H1 (cell line): Measurements from ENCODE around the gene TPSAB1. TPM values are rescaled to one million over a fixed set of nuclear protein-coding genes. Genes with fewer than 3 reads are reported as not detected.
A peak's percentile ranks its signal among the peaks of the same experiment; 100 is the strongest.

Experiments
- CTCF ChIA-PET: fragments of 300-600 bp; sonication (Branson Sonifier 250); formaldehyde crosslinking; loops from one replicate; lab custom pipeline; 2021; ENCODE audit not compliant: partially characterized antibody; lab: Charles Lee
- POLR2A ChIA-PET: fragments of 300-600 bp; sonication (Branson Sonifier 250); formaldehyde crosslinking; loops from one replicate; lab custom pipeline; 2021; ENCODE audit warnings: inconsistent platforms; ENCODE audit not compliant: partially characterized antibody; lab: Charles Lee
- DNase-seq, 2 experiments: peaks; one replicate each; pipeline versions ENCODE4 v3.0.0 to v3.0.0-alpha.2; 2010 to 2022; ENCODE audit warnings: low spot score in 2 of 2, low read depth in 1 of 2, mixed read lengths in 1 of 2
- FAIRE-seq: peaks from 2 replicates; lab custom pipeline; 2011; peaks lifted over from hg19 to GRCh38; lab: Jason Lieb, UNC
- H2AFZ ChIP-seq: 2 replicates; pipeline ENCODE4 v1.8.1; 2012; ENCODE audit warnings: low read length, inconsistent platforms
- H2AK5ac ChIP-seq: 2 replicates; pipeline ENCODE4 v1.6.1; 2013; ENCODE audit warnings: low read depth, low read length
- H2BK120ac ChIP-seq: replicated peaks from 2 replicates; pipeline ENCODE3; 2013; ENCODE audit warnings: low read depth, low read length, inconsistent platforms
- H2BK12ac ChIP-seq: 2 replicates; pipeline ENCODE4 v1.6.1; 2013; ENCODE audit warnings: low read depth, low read length
- H2BK15ac ChIP-seq: 2 replicates; pipeline ENCODE4 v1.6.1; 2013; ENCODE audit warnings: low read length
- H2BK20ac ChIP-seq: 2 replicates; pipeline ENCODE4 v1.6.1; 2013; ENCODE audit warnings: low read length
- H2BK5ac ChIP-seq: 2 replicates; pipeline ENCODE4 v1.6.1; 2013; ENCODE audit warnings: low read depth, low read length
- H3K14ac ChIP-seq: 2 replicates; pipeline ENCODE4 v1.6.1; 2013; ENCODE audit warnings: inconsistent platforms; ENCODE audit not compliant: insufficient read length
- H3K18ac ChIP-seq: 2 replicates; pipeline ENCODE4 v1.6.1; 2013; ENCODE audit warnings: low read length; ENCODE audit errors: extremely low read depth
- H3K23ac ChIP-seq: 2 replicates; pipeline ENCODE4 v1.6.1; 2013; ENCODE audit warnings: inconsistent platforms; ENCODE audit not compliant: insufficient read length
- H3K23me2 ChIP-seq: 2 replicates; pipeline ENCODE4 v1.6.1; 2013; ENCODE audit warnings: low read depth, low read length
- H3K27ac ChIP-seq: 2 replicates; pipeline ENCODE4 v1.6.1; 2011; ENCODE audit warnings: low read depth, low read length, inconsistent platforms
- H3K27me3 ChIP-seq, 4 experiments: replicated peaks in 1 of 4; 1 replicate in 1 of 4; 2 replicates in 3 of 4; pipeline versions ENCODE4 v1.6.1 to v1.8.1; 2011 to 2013; ENCODE audit warnings: low read length in 3 of 4, mild to moderate bottlenecking in 3 of 4, inconsistent platforms in 2 of 4, mixed read lengths in 2 of 4, moderate library complexity in 1 of 4; ENCODE audit not compliant: control insufficient read depth in 3 of 4, insufficient read depth in 3 of 4; ENCODE audit errors: extremely low read depth in 1 of 4
- H3K36me3 ChIP-seq, 4 experiments: 2 replicates each; pipeline versions ENCODE4 v1.6.1 to v1.8.1; 2011 to 2013; ENCODE audit warnings: mild to moderate bottlenecking in 4 of 4, low read length in 3 of 4, moderate library complexity in 2 of 4, control low read depth in 1 of 4, inconsistent platforms in 1 of 4; ENCODE audit not compliant: insufficient read depth in 4 of 4, control insufficient read depth in 2 of 4
- H3K4ac ChIP-seq: replicated peaks from 2 replicates; pipeline ENCODE3; 2013; ENCODE audit warnings: low read length, low read depth, mixed read lengths, inconsistent platforms; ENCODE audit not compliant: insufficient read length
- H3K4me1 ChIP-seq, 4 experiments: replicated peaks in 1 of 4; 1 replicate in 1 of 4; 2 replicates in 3 of 4; pipeline versions ENCODE4 v1.6.1 to v1.8.1; 2011 to 2013; ENCODE audit warnings: low read length in 3 of 4, inconsistent platforms in 2 of 4, mixed read lengths in 1 of 4; ENCODE audit not compliant: insufficient read depth in 4 of 4, control insufficient read depth in 3 of 4
- H3K4me2 ChIP-seq, 2 experiments: 2 replicates each; pipeline versions ENCODE4 v1.6.1 to v1.8.1; 2011 to 2013; ENCODE audit warnings: low read depth in 2 of 2, low read length in 2 of 2, control low read depth in 1 of 2, inconsistent platforms in 1 of 2, mild to moderate bottlenecking in 1 of 2; ENCODE audit not compliant: insufficient read depth in 1 of 2
- H3K4me3 ChIP-seq, 4 experiments: fragments of 200-600, 300-600 bp in 1 of 4; sonication (generic), shearing (Covaris generic), sonication (Bioruptor Twin) in 1 of 4; 2 replicates each; pipeline versions ENCODE4 v1.5.1 to v1.8.1; 2011 to 2016; ENCODE audit warnings: low read length in 4 of 4, low read depth in 3 of 4, control low read depth in 2 of 4, inconsistent platforms in 2 of 4, mild to moderate bottlenecking in 2 of 4, mixed read lengths in 1 of 4, moderate library complexity in 1 of 4; ENCODE audit not compliant: insufficient read depth in 2 of 4; ENCODE audit errors: extremely low read depth in 1 of 4
- H3K56ac ChIP-seq: replicated peaks from 2 replicates; pipeline ENCODE3; 2013; ENCODE audit warnings: low read depth, mild to moderate bottlenecking, mixed read lengths, low read length, inconsistent platforms; ENCODE audit not compliant: insufficient read length
- H3K79me1 ChIP-seq: 2 replicates; pipeline ENCODE4 v1.6.1; 2013; ENCODE audit warnings: low read depth, low read length, control low read depth
- H3K79me2 ChIP-seq, 2 experiments: 2 replicates each; pipeline versions ENCODE4 v1.6.1 to v1.8.1; 2012 to 2013; ENCODE audit warnings: low read length in 2 of 2, mild to moderate bottlenecking in 2 of 2, inconsistent platforms in 1 of 2; ENCODE audit not compliant: insufficient read depth in 2 of 2, control insufficient read depth in 1 of 2
- H3K9ac ChIP-seq, 4 experiments: replicated peaks in 1 of 4; 1 replicate in 1 of 4; 2 replicates in 3 of 4; pipeline versions ENCODE4 v1.6.1 to v1.8.1; 2011 to 2013; ENCODE audit warnings: low read depth in 3 of 4, low read length in 3 of 4, control low read depth in 2 of 4, mild to moderate bottlenecking in 2 of 4, moderate library complexity in 2 of 4, inconsistent platforms in 1 of 4; ENCODE audit errors: extremely low read depth in 1 of 4
- H3K9me3 ChIP-seq, 2 experiments: 2 replicates each; pipeline versions ENCODE4 v1.6.1 to v1.8.1; 2012 to 2013; ENCODE audit warnings: mild to moderate bottlenecking in 2 of 2, moderate library complexity in 2 of 2, control low read depth in 1 of 2, inconsistent platforms in 1 of 2, low read depth in 1 of 2, low read length in 1 of 2, mixed read lengths in 1 of 2; ENCODE audit not compliant: insufficient read depth in 2 of 2
- H4K20me1 ChIP-seq, 2 experiments: replicated peaks in 1 of 2; 2 replicates each; pipeline versions ENCODE3 to v1.8.1; 2011 to 2013; ENCODE audit warnings: inconsistent platforms in 2 of 2, low read length in 2 of 2, mild to moderate bottlenecking in 1 of 2; ENCODE audit not compliant: insufficient read depth in 2 of 2, control insufficient read depth in 1 of 2
- H4K5ac ChIP-seq: 2 replicates; pipeline ENCODE4 v1.6.1; 2013; ENCODE audit warnings: low read length, low read depth, mixed read lengths, inconsistent platforms; ENCODE audit not compliant: insufficient read length
- H4K8ac ChIP-seq: 2 replicates; pipeline ENCODE4 v1.8.0; 2013; ENCODE audit warnings: mild to moderate bottlenecking, moderate library complexity, low read length, inconsistent platforms; ENCODE audit not compliant: insufficient read depth; ENCODE audit errors: extremely low read depth
- H4K91ac ChIP-seq: replicated peaks from 2 replicates; pipeline ENCODE3; 2013; ENCODE audit warnings: low read length, mixed read lengths, inconsistent platforms; ENCODE audit not compliant: insufficient read length
- ASH2L ChIP-seq: fragments of 200-600, 300-600 bp; sonication (generic); IDR thresholded peaks from one replicate; pipeline ENCODE4 v1.7.1; 2017; ENCODE audit warnings: low read length
- ATF3 ChIP-seq: IDR thresholded peaks from 2 replicates; pipeline ENCODE4 v1.6.1; 2011; ENCODE audit warnings: low read depth, mild to moderate bottlenecking, low read length; ENCODE audit not compliant: insufficient read depth
- BCL11A ChIP-seq, 2 experiments: IDR thresholded peaks; one replicate each; pipeline ENCODE4 v1.6.1; 2011; ENCODE audit warnings: low read depth in 2 of 2, low read length in 2 of 2, mild to moderate bottlenecking in 2 of 2
- CBX5 ChIP-seq: fragments of 300-800, 300-1000 bp; sonication (generic); IDR thresholded peaks from 2 replicates; pipeline ENCODE4 v1.7.1; 2016; ENCODE audit warnings: antibody characterized with exemption, low read length, low read depth
- CEBPB ChIP-seq: IDR thresholded peaks from 2 replicates; pipeline ENCODE4 v1.6.1; 2012; ENCODE audit warnings: low read depth, low read length
- FOSL1 ChIP-seq: IDR thresholded peaks from 2 replicates; pipeline ENCODE4 v1.6.1; 2011; ENCODE audit warnings: mild to moderate bottlenecking, low read depth, low read length, moderate library complexity; ENCODE audit not compliant: insufficient read depth
- KDM1A ChIP-seq: fragments of 200-600, 300-600 bp; sonication (generic); IDR thresholded peaks from 2 replicates; pipeline ENCODE4 v1.7.1; 2016; ENCODE audit warnings: mild to moderate bottlenecking, low read length, borderline replicate concordance
- NRF1 ChIP-seq: IDR thresholded peaks from 2 replicates; pipeline ENCODE4 v1.6.1; 2011; ENCODE audit warnings: mild to moderate bottlenecking, low read depth, low read length, improper control_type of control experiment
- RFX5 ChIP-seq: IDR thresholded peaks from 2 replicates; pipeline ENCODE4 v1.6.1; 2011; ENCODE audit warnings: low read depth, low read length, improper control_type of control experiment, borderline replicate concordance
- RXRA ChIP-seq: IDR thresholded peaks from 2 replicates; pipeline ENCODE4 v1.6.1; 2011; ENCODE audit warnings: low read depth, mild to moderate bottlenecking, low read length, moderate library complexity; ENCODE audit not compliant: insufficient read depth
- SIX5 ChIP-seq: IDR thresholded peaks from 2 replicates; pipeline ENCODE4 v1.6.1; 2011; ENCODE audit warnings: mild to moderate bottlenecking, low read depth, low read length
- SP4 ChIP-seq: IDR thresholded peaks from 2 replicates; pipeline ENCODE4 v1.6.1; 2012; ENCODE audit warnings: low read length, inconsistent platforms
- TCF12 ChIP-seq: IDR thresholded peaks from 2 replicates; pipeline ENCODE4 v1.6.1; 2011; ENCODE audit warnings: low read depth, mild to moderate bottlenecking, low read length
- WGBS, 2 experiments: shearing (Covaris generic) in 1 of 2; methylation state at CpG; one replicate each; pipeline versions ENCODE4 v1.1.6 to v1.1.7; 2013 to 2015; ENCODE audit warnings: low lambda C conversion rate in 2 of 2, mixed read lengths in 2 of 2, inconsistent platforms in 1 of 2, low coverage in 1 of 2, missing lambda C conversion rate in 1 of 2; ENCODE audit not compliant: insufficient replicate concordance in 2 of 2, insufficient coverage in 1 of 2, insufficient read length in 1 of 2; ENCODE audit errors: extremely low coverage in 1 of 2, missing lambda C conversion rate in 1 of 2; 5-methylcytosine and 5-hydroxymethylcytosine counted together
- polyA plus RNA-seq, 7 experiments: library from polyadenylated mRNA; depleted of rRNA in 3 of 7; stranded (reverse) in 5 of 7; unstranded in 2 of 7; fragments of >200 nt in 5 of 7; fragments of 200-250 nt in 2 of 7; gene quantifications; 1 replicate in 5 of 7; 2 replicates in 1 of 7; 4 replicates in 1 of 7; pipeline versions ENCODE4 v1.2.1 to v1.2.3, GENCODE V29; 2011 to 2013; ENCODE audit warnings: missing spikeins in 2 of 7, mixed read lengths in 2 of 7
- total RNA-seq: library from RNA; stranded (reverse); fragmentation: NEBNext Ultra II Directional; extraction: Animal tissue kit (Norgen Biotek cat#: 25700); gene quantifications from 2 replicates; pipeline ENCODE4 v1.2.1, GENCODE V29; 2021

Gene TPSAB1
- total and polyA plus RNA-seq, 2 of the 8 experiments (the other 6 are each of a cell fraction or from before 2014, with no cell fraction given): 0.09 TPM; not detected in 1

- Histone ChIP-seq H2BK15ac (no peak overlapping the region), H2BK5ac (no peak overlapping the region), H2BK20ac (no peak overlapping the region), H4K5ac (no peak overlapping the region), H2BK12ac (no peak overlapping the region; the same call in 1 of the 2 replicates), H3K4me1 (peaks cover 0 to 19% (median 12%) of the 10 kb centered on the region in 4 experiments; a peak in 5 of 7 replicates), H3K79me2 (no peaks in the 10 kb centered on the region), H3K9me3 (no peaks in the 10 kb centered on the region), H3K56ac (no peak overlapping the region), H3K27me3 (peaks cover 5 to 13% (median 9%) of the 10 kb centered on the region in 4 experiments; a peak in 5 of 7 replicates), H3K4me2 (no peak overlapping the region), H4K20me1 (no peaks in the 10 kb centered on the region), H3K14ac (no peak overlapping the region), H4K91ac (no peak overlapping the region), H3K27ac (no peak overlapping the region), H3K79me1 (no peaks in the 10 kb centered on the region), H3K36me3 (no peaks in the 10 kb centered on the region), H4K8ac (no peak overlapping the region), H3K18ac (no peak overlapping the region), H3K23me2 (no peaks in the 10 kb centered on the region), H2BK120ac (no peak overlapping the region), H3K23ac (no peak overlapping the region), H3K4ac (no peak overlapping the region), H3K9ac (no peak overlapping the region), H2AK5ac (peak overlapping the region; percentile 53; the same call in 1 of the 2 replicates), H3K4me3 (no peak overlapping the region), H2AFZ (no peak overlapping the region)
- ChIA-PET CTCF (interaction anchor here (0.7 to 1.8 kb wide), 6 partner anchors 9 to 28 kb away, joined by 3 to 11 read pairs (median 4); no protein-coding TSS in a partner anchor), POLR2A (interaction anchor here (1.3 to 1.4 kb wide), 2 partner anchors 10 kb away, joined by 4 read pairs; no protein-coding TSS in a partner anchor)
- 86% methylated on average over 16 of the region's 16 CpGs; no CpG with 5 or more reads in 1 of the 2 experiments for WGBS, 2 experiments
- FAIRE-seq: no peak
- DNase-seq: no peak
- no peak for TF ChIP-seq CEBPB
- TF ChIP-seq ASH2L: no peak
- no peak for TF ChIP-seq KDM1A
- TF ChIP-seq ATF3: no peak
- no peak for TF ChIP-seq BCL11A (IDR thresholded peaks at IDR 0.05; ENCODE audit: low read depth in 2 of 2, low read length in 2 of 2)
- TF ChIP-seq TCF12: no peak
- TF ChIP-seq SIX5: no peak
- TF ChIP-seq NRF1: no peak
- TF ChIP-seq RXRA: no peak
- TF ChIP-seq CBX5: no peak
- no peak for TF ChIP-seq RFX5
- no peak for TF ChIP-seq FOSL1
- no peak for TF ChIP-seq SP4
Observed at GRCh38 chr16:1283996-1284616, 43.6 kb downstream of the TPSAB1 start.
